H1 (cell line): ENCODE results near the gene TAS2R31. TPM values are rescaled to one million over a fixed set of nuclear protein-coding genes. Genes with fewer than 3 reads are reported as not detected.

Experiments
- CTCF ChIA-PET: fragments of 300-600 bp; sonication (Branson Sonifier 250); formaldehyde crosslinking; loops from one replicate; lab custom pipeline; 2021; ENCODE audit not compliant: partially characterized antibody; lab: Charles Lee
- POLR2A ChIA-PET: fragments of 300-600 bp; sonication (Branson Sonifier 250); formaldehyde crosslinking; loops from one replicate; lab custom pipeline; 2021; ENCODE audit warnings: inconsistent platforms; ENCODE audit not compliant: partially characterized antibody; lab: Charles Lee
- DNase-seq, 2 experiments: peaks; one replicate each; pipeline versions ENCODE4 v3.0.0 to v3.0.0-alpha.2; 2010 to 2022; ENCODE audit warnings: low spot score in 2 of 2, low read depth in 1 of 2, mixed read lengths in 1 of 2
- FAIRE-seq: peaks from 2 replicates; lab custom pipeline; 2011; peaks lifted over from hg19 to GRCh38; lab: Jason Lieb, UNC
- H2AFZ ChIP-seq: 2 replicates; pipeline ENCODE4 v1.8.1; 2012; ENCODE audit warnings: low read length, inconsistent platforms
- H2AK5ac ChIP-seq: 2 replicates; pipeline ENCODE4 v1.6.1; 2013; ENCODE audit warnings: low read depth, low read length
- H2BK120ac ChIP-seq: replicated peaks from 2 replicates; pipeline ENCODE3; 2013; ENCODE audit warnings: low read depth, low read length, inconsistent platforms
- H2BK12ac ChIP-seq: 2 replicates; pipeline ENCODE4 v1.6.1; 2013; ENCODE audit warnings: low read depth, low read length
- H2BK15ac ChIP-seq: 2 replicates; pipeline ENCODE4 v1.6.1; 2013; ENCODE audit warnings: low read length
- H2BK20ac ChIP-seq: 2 replicates; pipeline ENCODE4 v1.6.1; 2013; ENCODE audit warnings: low read length
- H2BK5ac ChIP-seq: 2 replicates; pipeline ENCODE4 v1.6.1; 2013; ENCODE audit warnings: low read depth, low read length
- H3K14ac ChIP-seq: 2 replicates; pipeline ENCODE4 v1.6.1; 2013; ENCODE audit warnings: inconsistent platforms; ENCODE audit not compliant: insufficient read length
- H3K18ac ChIP-seq: 2 replicates; pipeline ENCODE4 v1.6.1; 2013; ENCODE audit warnings: low read length; ENCODE audit errors: extremely low read depth
- H3K23ac ChIP-seq: 2 replicates; pipeline ENCODE4 v1.6.1; 2013; ENCODE audit warnings: inconsistent platforms; ENCODE audit not compliant: insufficient read length
- H3K23me2 ChIP-seq: 2 replicates; pipeline ENCODE4 v1.6.1; 2013; ENCODE audit warnings: low read depth, low read length
- H3K27ac ChIP-seq: 2 replicates; pipeline ENCODE4 v1.6.1; 2011; ENCODE audit warnings: low read depth, low read length, inconsistent platforms
- H3K27me3 ChIP-seq, 4 experiments: replicated peaks in 1 of 4; 1 replicate in 1 of 4; 2 replicates in 3 of 4; pipeline versions ENCODE4 v1.6.1 to v1.8.1; 2011 to 2013; ENCODE audit warnings: low read length in 3 of 4, mild to moderate bottlenecking in 3 of 4, inconsistent platforms in 2 of 4, mixed read lengths in 2 of 4, moderate library complexity in 1 of 4; ENCODE audit not compliant: control insufficient read depth in 3 of 4, insufficient read depth in 3 of 4; ENCODE audit errors: extremely low read depth in 1 of 4
- H3K36me3 ChIP-seq, 4 experiments: 2 replicates each; pipeline versions ENCODE4 v1.6.1 to v1.8.1; 2011 to 2013; ENCODE audit warnings: mild to moderate bottlenecking in 4 of 4, low read length in 3 of 4, moderate library complexity in 2 of 4, control low read depth in 1 of 4, inconsistent platforms in 1 of 4; ENCODE audit not compliant: insufficient read depth in 4 of 4, control insufficient read depth in 2 of 4
- H3K4ac ChIP-seq: replicated peaks from 2 replicates; pipeline ENCODE3; 2013; ENCODE audit warnings: low read length, low read depth, mixed read lengths, inconsistent platforms; ENCODE audit not compliant: insufficient read length
- H3K4me1 ChIP-seq, 4 experiments: replicated peaks in 1 of 4; 1 replicate in 1 of 4; 2 replicates in 3 of 4; pipeline versions ENCODE4 v1.6.1 to v1.8.1; 2011 to 2013; ENCODE audit warnings: low read length in 3 of 4, inconsistent platforms in 2 of 4, mixed read lengths in 1 of 4; ENCODE audit not compliant: insufficient read depth in 4 of 4, control insufficient read depth in 3 of 4
- H3K4me2 ChIP-seq, 2 experiments: 2 replicates each; pipeline versions ENCODE4 v1.6.1 to v1.8.1; 2011 to 2013; ENCODE audit warnings: low read depth in 2 of 2, low read length in 2 of 2, control low read depth in 1 of 2, inconsistent platforms in 1 of 2, mild to moderate bottlenecking in 1 of 2; ENCODE audit not compliant: insufficient read depth in 1 of 2
- H3K4me3 ChIP-seq, 4 experiments: fragments of 200-600, 300-600 bp in 1 of 4; sonication (generic), shearing (Covaris generic), sonication (Bioruptor Twin) in 1 of 4; 2 replicates each; pipeline versions ENCODE4 v1.5.1 to v1.8.1; 2011 to 2016; ENCODE audit warnings: low read length in 4 of 4, low read depth in 3 of 4, control low read depth in 2 of 4, inconsistent platforms in 2 of 4, mild to moderate bottlenecking in 2 of 4, mixed read lengths in 1 of 4, moderate library complexity in 1 of 4; ENCODE audit not compliant: insufficient read depth in 2 of 4; ENCODE audit errors: extremely low read depth in 1 of 4
- H3K56ac ChIP-seq: replicated peaks from 2 replicates; pipeline ENCODE3; 2013; ENCODE audit warnings: low read depth, mild to moderate bottlenecking, mixed read lengths, low read length, inconsistent platforms; ENCODE audit not compliant: insufficient read length
- H3K79me1 ChIP-seq: 2 replicates; pipeline ENCODE4 v1.6.1; 2013; ENCODE audit warnings: low read depth, low read length, control low read depth
- H3K79me2 ChIP-seq, 2 experiments: 2 replicates each; pipeline versions ENCODE4 v1.6.1 to v1.8.1; 2012 to 2013; ENCODE audit warnings: low read length in 2 of 2, mild to moderate bottlenecking in 2 of 2, inconsistent platforms in 1 of 2; ENCODE audit not compliant: insufficient read depth in 2 of 2, control insufficient read depth in 1 of 2
- H3K9ac ChIP-seq, 4 experiments: replicated peaks in 1 of 4; 1 replicate in 1 of 4; 2 replicates in 3 of 4; pipeline versions ENCODE4 v1.6.1 to v1.8.1; 2011 to 2013; ENCODE audit warnings: low read depth in 3 of 4, low read length in 3 of 4, control low read depth in 2 of 4, mild to moderate bottlenecking in 2 of 4, moderate library complexity in 2 of 4, inconsistent platforms in 1 of 4; ENCODE audit errors: extremely low read depth in 1 of 4
- H3K9me3 ChIP-seq, 2 experiments: 2 replicates each; pipeline versions ENCODE4 v1.6.1 to v1.8.1; 2012 to 2013; ENCODE audit warnings: mild to moderate bottlenecking in 2 of 2, moderate library complexity in 2 of 2, control low read depth in 1 of 2, inconsistent platforms in 1 of 2, low read depth in 1 of 2, low read length in 1 of 2, mixed read lengths in 1 of 2; ENCODE audit not compliant: insufficient read depth in 2 of 2
- H4K20me1 ChIP-seq, 2 experiments: replicated peaks in 1 of 2; 2 replicates each; pipeline versions ENCODE3 to v1.8.1; 2011 to 2013; ENCODE audit warnings: inconsistent platforms in 2 of 2, low read length in 2 of 2, mild to moderate bottlenecking in 1 of 2; ENCODE audit not compliant: insufficient read depth in 2 of 2, control insufficient read depth in 1 of 2
- H4K5ac ChIP-seq: 2 replicates; pipeline ENCODE4 v1.6.1; 2013; ENCODE audit warnings: low read length, low read depth, mixed read lengths, inconsistent platforms; ENCODE audit not compliant: insufficient read length
- H4K8ac ChIP-seq: 2 replicates; pipeline ENCODE4 v1.8.0; 2013; ENCODE audit warnings: mild to moderate bottlenecking, moderate library complexity, low read length, inconsistent platforms; ENCODE audit not compliant: insufficient read depth; ENCODE audit errors: extremely low read depth
- H4K91ac ChIP-seq: replicated peaks from 2 replicates; pipeline ENCODE3; 2013; ENCODE audit warnings: low read length, mixed read lengths, inconsistent platforms; ENCODE audit not compliant: insufficient read length
- TEAD4 ChIP-seq: IDR thresholded peaks from 2 replicates; pipeline ENCODE4 v1.6.1; 2012; ENCODE audit warnings: low read depth, low read length, inconsistent platforms, mixed read lengths
- WGBS, 2 experiments: shearing (Covaris generic) in 1 of 2; methylation state at CpG; one replicate each; pipeline versions ENCODE4 v1.1.6 to v1.1.7; 2013 to 2015; ENCODE audit warnings: low lambda C conversion rate in 2 of 2, mixed read lengths in 2 of 2, inconsistent platforms in 1 of 2, low coverage in 1 of 2, missing lambda C conversion rate in 1 of 2; ENCODE audit not compliant: insufficient replicate concordance in 2 of 2, insufficient coverage in 1 of 2, insufficient read length in 1 of 2; ENCODE audit errors: extremely low coverage in 1 of 2, missing lambda C conversion rate in 1 of 2; 5-methylcytosine and 5-hydroxymethylcytosine counted together
- polyA plus RNA-seq, 7 experiments: library from polyadenylated mRNA; depleted of rRNA in 3 of 7; stranded (reverse) in 5 of 7; unstranded in 2 of 7; fragments of >200 nt in 5 of 7; fragments of 200-250 nt in 2 of 7; gene quantifications; 1 replicate in 5 of 7; 2 replicates in 1 of 7; 4 replicates in 1 of 7; pipeline versions ENCODE4 v1.2.1 to v1.2.3, GENCODE V29; 2011 to 2013; ENCODE audit warnings: missing spikeins in 2 of 7, mixed read lengths in 2 of 7
- total RNA-seq: library from RNA; stranded (reverse); fragmentation: NEBNext Ultra II Directional; extraction: Animal tissue kit (Norgen Biotek cat#: 25700); gene quantifications from 2 replicates; pipeline ENCODE4 v1.2.1, GENCODE V29; 2021

TAS2R31 gene
- total and polyA plus RNA-seq, 2 of the 8 experiments (the other 6 are each of a cell fraction or from before 2014, with no cell fraction given): 0.24 to 1.4 TPM

DNA sequence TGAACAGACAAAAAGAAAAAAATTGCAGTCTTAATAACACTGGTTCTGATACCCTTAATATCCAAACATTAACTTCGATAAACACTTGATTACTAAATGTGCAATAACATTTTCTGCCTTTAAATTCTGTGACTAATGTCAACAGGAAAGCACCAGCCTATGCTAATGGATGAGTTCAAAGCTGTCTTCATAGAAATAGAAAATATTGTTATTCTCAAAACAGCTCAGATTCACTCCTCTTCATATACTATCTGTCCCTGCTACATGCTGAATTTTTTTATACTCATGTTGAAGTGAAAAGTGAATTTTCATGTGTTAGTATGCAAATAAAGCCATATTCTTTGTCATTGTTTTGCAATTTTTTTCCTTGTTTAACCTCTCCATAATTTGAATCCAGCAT, 47.0 kb upstream of the TAS2R31 start:
- H3K9ac ChIP-seq: no peak overlapping the region
- WGBS, 2 experiments: 95% methylated on average over 1 of the region's 1 CpG; no CpG with 5 or more reads in 1 of the 2 experiments
- FAIRE-seq: no peak

More for the DNA sequence above, 47.0 kb upstream of the TAS2R31 start:
- Histone ChIP-seq H4K20me1 (no peaks in the 10 kb centered on the region), H3K4me2 (no peak overlapping the region), H3K4me1 (no peaks in the 10 kb centered on the region), H3K18ac (no peak overlapping the region), H3K79me1 (no peaks in the 10 kb centered on the region), H2BK5ac (no peak overlapping the region), H2AK5ac (no peak overlapping the region), H2BK20ac (no peak overlapping the region)
- TF ChIP-seq TEAD4: no peak
- TF ChIP-seq, all 59 proteins: peak for 0
- Histone ChIP-seq H3K27me3 (no peaks in the 10 kb centered on the region), H3K27ac (no peak overlapping the region), H3K56ac (no peak overlapping the region), H3K36me3 (no peaks in the 10 kb centered on the region; a peak in 1 of 8 replicates), H3K9me3 (no peaks in the 10 kb centered on the region), H3K4me3 (no peak overlapping the region), H3K23me2 (no peaks in the 10 kb centered on the region), H3K4ac (no peak overlapping the region), H3K14ac (no peak overlapping the region), H4K91ac (no peak overlapping the region), H3K79me2 (no peaks in the 10 kb centered on the region), H4K8ac (no peak overlapping the region), H2AFZ (no peak overlapping the region), H3K23ac (no peak overlapping the region), H2BK12ac (no peak overlapping the region), H4K5ac (no peak overlapping the region), H2BK120ac (no peak overlapping the region), H2BK15ac (no peak overlapping the region)
- POLR2A ChIA-PET: interaction anchor here (1.1 kb wide), 1 partner anchor 28 kb away, joined by 3 read pairs; no protein-coding TSS in a partner anchor
- CTCF ChIA-PET: no interaction called here
- no peak for DNase-seq
